Caco-2 (cell line): ENCODE results near the gene BLVRA. TPM values are rescaled to one million over a fixed set of nuclear protein-coding genes. Genes with fewer than 3 reads are reported as not detected.
"Not testable (repeated sequence)": the region's sequence is repeated elsewhere in the genome, so short reads cannot be mapped to it uniquely, and the experiment has no call there.

ENCODE experiments used
- BruUV-seq: library from RNA; stranded (reverse); fragments of 400-500 nt; replicated peaks from 2 replicates; lab custom pipeline; 2021; lab: Mats Ljungman, UMichigan
- CTCF ChIA-PET: fragments of 300-600 bp; sonication (Branson Sonifier 250); formaldehyde crosslinking; loops from one replicate; lab custom pipeline; 2022; ENCODE audit warnings: antibody characterized with exemption; lab: Charles Lee
- POLR2A ChIA-PET: fragments of 300-600 bp; sonication (Branson Sonifier 250); formaldehyde crosslinking; loops from one replicate; lab custom pipeline; 2022; ENCODE audit warnings: antibody characterized with exemption; lab: Charles Lee
- DNase-seq, 2 experiments: peaks; one replicate each; pipeline versions ENCODE4 v3.0.0 to v3.0.0-alpha.2; 2020 to 2022
- H3K27me3 ChIP-seq: replicated peaks from 2 replicates; pipeline ENCODE4 v1.6.0; 2011; ENCODE audit warnings: low read length; ENCODE audit not compliant: control insufficient read depth, insufficient read depth
- H3K36me3 ChIP-seq: 2 replicates; pipeline ENCODE4 v1.5.1; 2011; ENCODE audit warnings: low read length; ENCODE audit not compliant: control insufficient read depth, insufficient read depth
- H3K4me1 ChIP-seq: fragments of 250-450 bp; sonication (Bioruptor Pico); 2 replicates; pipeline ENCODE4 v1.5.1; 2020; ENCODE audit warnings: mild to moderate bottlenecking
- H3K4me3 ChIP-seq: 2 replicates; pipeline ENCODE4 v1.5.1; 2011; ENCODE audit warnings: low read depth, mild to moderate bottlenecking, control low read depth, low read length
- H3K9me3 ChIP-seq: fragments of 250-450 bp; sonication (Bioruptor Pico); 2 replicates; pipeline ENCODE4 v1.5.1; 2020; ENCODE audit warnings: mild to moderate bottlenecking, moderate library complexity
- H3K27ac Mint-ChIP-seq: one replicate; pipeline ENCODE4 v1.8.0; 2022; ENCODE audit warnings: mixed read lengths; ENCODE audit not compliant: unreplicated experiment
- H3K27me3 Mint-ChIP-seq: one replicate; pipeline ENCODE4 v1.8.0; 2022; ENCODE audit warnings: mixed read lengths; ENCODE audit not compliant: insufficient read depth, unreplicated experiment
- H3K36me3 Mint-ChIP-seq: one replicate; pipeline ENCODE4 v1.8.0; 2022; ENCODE audit warnings: mild to moderate bottlenecking, mixed read lengths; ENCODE audit not compliant: insufficient read depth, unreplicated experiment
- H3K4me1 Mint-ChIP-seq: one replicate; pipeline ENCODE4 v1.8.0; 2022; ENCODE audit warnings: low read depth, mixed read lengths; ENCODE audit not compliant: unreplicated experiment
- H3K4me3 Mint-ChIP-seq: one replicate; pipeline ENCODE4 v1.8.0; 2022; ENCODE audit warnings: mild to moderate bottlenecking, moderate library complexity, mixed read lengths; ENCODE audit not compliant: unreplicated experiment
- H3K9me3 Mint-ChIP-seq: one replicate; pipeline ENCODE4 v1.8.0; 2022; ENCODE audit warnings: mixed read lengths; ENCODE audit not compliant: unreplicated experiment
- intact Hi-C: fragments of 100-400 bp; cut with micrococcal nuclease; formaldehyde crosslinking; loops from one replicate; pipeline ENCODE4 v1.10.0; 2022; ENCODE audit not compliant: unreplicated experiment
- total RNA-seq: library from RNA; stranded (reverse); gene quantifications from 2 replicates; pipeline ENCODE4 v1.2.3, GENCODE V29; 2022
- TF ChIP-seq, protein P1 (sequence below), 2 experiments: fragments of 200-600 bp in 1 of 2; IDR thresholded peaks; 1 replicate in 1 of 2; 2 replicates in 1 of 2; pipeline versions ENCODE4 v1.5.1 to v1.8.0; 2011 to 2022; ENCODE audit warnings: antibody characterized with exemption in 1 of 2, control low read depth in 1 of 2, inconsistent platforms in 1 of 2, low read depth in 1 of 2, low read length in 1 of 2, mild to moderate bottlenecking in 1 of 2, moderate library complexity in 1 of 2; ENCODE audit not compliant: insufficient read depth in 1 of 2, severe bottlenecking in 1 of 2, unreplicated experiment in 1 of 2

BLVRA gene
- total RNA-seq, 1 experiment from 2014 or later = 27.9 TPM

DNA sequence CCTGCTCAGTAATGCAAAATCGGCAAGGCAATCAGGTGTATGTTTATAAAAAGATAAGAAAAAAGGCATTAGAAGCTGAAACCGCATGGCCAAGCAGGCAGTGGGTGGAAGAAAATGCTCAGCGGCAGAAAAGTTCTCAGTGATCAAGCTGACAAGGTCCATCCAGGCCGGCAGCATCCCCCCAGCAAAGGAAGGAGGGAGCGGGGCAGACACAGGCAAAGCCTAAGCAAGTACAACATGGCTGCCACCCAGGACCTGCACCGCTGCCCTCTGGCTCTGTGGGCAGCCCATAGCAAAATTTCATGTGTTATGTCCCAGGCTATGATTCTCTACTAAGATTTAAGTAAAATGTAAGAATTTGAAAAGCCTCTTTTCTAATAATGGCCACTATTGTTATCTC lies 65.5 kb downstream of the BLVRA start:
- intact Hi-C loops = no loop called here
- Mint-ChIP-seq H3K27me3 (no peaks in the 10 kb centered on the region), H3K9me3 (no peaks in the 10 kb centered on the region), H3K36me3 (no peaks in the 10 kb centered on the region), H3K27ac (no peak overlapping the region), H3K4me1 (peaks cover 12% of the 10 kb centered on the region), H3K4me3 (no peak overlapping the region)
- no peak overlapping the region for H3K4me3 ChIP-seq
- no peaks in the 10 kb centered on the region for H3K9me3 ChIP-seq
- ChIA-PET POLR2A (no interaction called here), CTCF (no interaction called here)
- DNase-seq = no peak
- TF ChIP-seq, protein P1, sequence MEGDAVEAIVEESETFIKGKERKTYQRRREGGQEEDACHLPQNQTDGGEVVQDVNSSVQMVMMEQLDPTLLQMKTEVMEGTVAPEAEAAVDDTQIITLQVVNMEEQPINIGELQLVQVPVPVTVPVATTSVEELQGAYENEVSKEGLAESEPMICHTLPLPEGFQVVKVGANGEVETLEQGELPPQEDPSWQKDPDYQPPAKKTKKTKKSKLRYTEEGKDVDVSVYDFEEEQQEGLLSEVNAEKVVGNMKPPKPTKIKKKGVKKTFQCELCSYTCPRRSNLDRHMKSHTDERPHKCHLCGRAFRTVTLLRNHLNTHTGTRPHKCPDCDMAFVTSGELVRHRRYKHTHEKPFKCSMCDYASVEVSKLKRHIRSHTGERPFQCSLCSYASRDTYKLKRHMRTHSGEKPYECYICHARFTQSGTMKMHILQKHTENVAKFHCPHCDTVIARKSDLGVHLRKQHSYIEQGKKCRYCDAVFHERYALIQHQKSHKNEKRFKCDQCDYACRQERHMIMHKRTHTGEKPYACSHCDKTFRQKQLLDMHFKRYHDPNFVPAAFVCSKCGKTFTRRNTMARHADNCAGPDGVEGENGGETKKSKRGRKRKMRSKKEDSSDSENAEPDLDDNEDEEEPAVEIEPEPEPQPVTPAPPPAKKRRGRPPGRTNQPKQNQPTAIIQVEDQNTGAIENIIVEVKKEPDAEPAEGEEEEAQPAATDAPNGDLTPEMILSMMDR (IDR thresholded peaks at IDR 0.05; ENCODE audit: insufficient read depth in 1 of 2, low read depth in 1 of 2, low read length in 1 of 2, severe bottlenecking in 1 of 2, unreplicated experiment in 1 of 2) = no peak
- H3K4me1 ChIP-seq = peaks cover 8% of the 10 kb centered on the region
- no peaks in the 10 kb centered on the region for H3K27me3 ChIP-seq
- H3K36me3 ChIP-seq = no peaks in the 10 kb centered on the region
- no TSS peak for BruUV-seq

DNA sequence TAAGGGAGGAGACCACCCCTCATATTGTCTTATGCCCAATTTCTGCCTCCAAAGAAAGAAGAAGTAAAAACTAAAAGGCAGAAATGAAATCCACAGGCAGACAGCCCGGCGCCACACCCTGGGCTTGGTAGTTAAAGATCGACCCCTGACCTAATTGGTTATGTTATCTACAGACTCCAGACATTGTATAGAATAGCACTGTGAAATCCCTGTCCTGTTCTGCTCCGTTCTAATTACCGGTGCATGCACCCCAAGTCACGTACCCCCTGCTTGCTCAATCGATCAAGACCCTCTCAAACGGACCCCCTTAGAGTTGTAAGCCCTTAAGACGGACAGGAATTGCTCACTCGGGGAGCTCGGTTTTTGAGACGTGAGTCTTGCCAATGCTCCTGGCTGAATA lies 66.0 kb downstream of the BLVRA start:
- CTCF ChIA-PET = interaction anchor here (0.6 to 1.8 kb wide), 2 partner anchors 12 to 14 kb away, joined by 3 to 6 read pairs; no protein-coding TSS in a partner anchor
- POLR2A ChIA-PET, H3K9me3 ChIP-seq, intact Hi-C loops, BruUV-seq, H3K27ac Mint-ChIP-seq, H3K27me3 ChIP-seq, H3K9me3 Mint-ChIP-seq, H3K36me3 Mint-ChIP-seq, H3K4me1 ChIP-seq, H3K27me3 Mint-ChIP-seq, H3K36me3 ChIP-seq: not testable (repeated sequence)
- DNase-seq = peak in 1 of 2 experiments; percentile 5
- peak overlapping the region; percentile 20; the same call in 1 of the 2 replicates for H3K4me3 ChIP-seq
- Mint-ChIP-seq H3K4me3 (peak overlapping the region; percentile 62), H3K4me1 (peaks cover 12% of the 10 kb centered on the region)

DNA sequence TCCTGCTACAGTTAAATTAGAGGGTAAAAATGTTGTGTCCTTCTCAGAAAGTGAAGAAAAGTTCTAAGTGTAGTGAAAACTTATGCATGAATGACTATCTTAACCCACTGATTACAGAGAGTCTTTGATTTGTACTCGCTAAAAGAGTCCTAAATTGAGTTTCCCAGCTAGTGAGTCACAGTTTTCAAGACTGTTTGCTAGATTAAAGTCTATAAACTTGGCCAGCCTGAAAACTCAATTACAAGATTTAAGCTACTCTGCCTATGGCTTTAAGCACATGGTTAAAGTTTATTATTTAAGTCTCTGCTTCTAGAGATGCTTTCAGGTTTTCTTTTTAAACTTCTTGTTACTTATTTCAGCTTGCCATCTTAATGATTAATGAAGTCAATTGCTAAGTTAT lies 66.5 kb downstream of the BLVRA start:
- Mint-ChIP-seq H3K36me3 (no peaks in the 10 kb centered on the region), H3K9me3 (no peaks in the 10 kb centered on the region), H3K4me3 (peak overlapping the region; percentile 62), H3K27me3 (no peaks in the 10 kb centered on the region), H3K27ac (no peak overlapping the region), H3K4me1 (peaks cover 12% of the 10 kb centered on the region)
- Histone ChIP-seq H3K4me1 (peaks cover 8% of the 10 kb centered on the region), H3K27me3 (no peaks in the 10 kb centered on the region), H3K9me3 (no peaks in the 10 kb centered on the region), H3K4me3 (no peak overlapping the region), H3K36me3 (no peaks in the 10 kb centered on the region)
- TF ChIP-seq, protein P1 (IDR thresholded peaks at IDR 0.05; ENCODE audit: insufficient read depth in 1 of 2, low read depth in 1 of 2, low read length in 1 of 2, severe bottlenecking in 1 of 2, unreplicated experiment in 1 of 2) = no peak
- ChIA-PET POLR2A (no interaction called here), CTCF (interaction anchor here (1.8 kb wide), 1 partner anchor 14 kb away, joined by 6 read pairs; no protein-coding TSS in a partner anchor)
- intact Hi-C loops = no loop called here
- no TSS peak for BruUV-seq
- DNase-seq = no peak
